ENCODE data around the gene TRIO.

Gene TRIO

DNA sequence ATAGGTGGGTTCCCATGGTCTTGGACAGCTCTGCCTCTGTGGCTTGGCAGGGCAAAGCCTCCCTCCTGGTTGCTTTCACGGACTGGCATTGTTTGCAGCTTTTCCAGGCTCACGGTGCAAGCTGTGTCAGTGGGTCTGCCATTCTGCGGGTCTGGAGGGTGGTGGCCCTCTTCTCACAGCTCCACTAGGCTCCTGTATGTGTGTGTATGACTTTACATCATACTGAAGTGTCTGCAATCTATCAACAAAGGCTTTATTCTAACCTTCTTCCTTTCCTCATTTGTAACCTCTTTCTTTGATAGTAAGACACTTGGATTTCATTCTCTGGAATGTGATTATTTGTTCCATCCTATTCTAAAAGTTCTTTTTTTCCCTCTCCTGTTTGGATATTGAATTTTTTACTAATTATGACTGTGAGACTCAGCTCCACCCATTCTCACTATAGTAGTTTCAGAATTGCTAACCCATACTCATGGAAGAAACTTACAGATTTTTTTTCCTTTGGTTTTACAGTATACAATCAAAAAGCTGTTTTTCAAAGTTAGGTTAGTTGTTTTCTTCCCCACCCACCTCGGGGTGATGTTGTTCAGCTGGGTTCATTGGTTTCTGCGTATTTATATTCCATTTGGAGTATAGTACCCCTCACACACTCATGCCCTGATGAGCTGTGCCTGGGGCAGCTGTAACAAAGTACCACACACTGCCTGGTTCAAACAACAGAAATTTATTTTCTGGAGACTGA lies 293.8 kb downstream of the TRIO start:
- Histone ChIP-seq H3K27ac (no peak overlapping the region), H3K27me3 (no peaks in the 10 kb centered on the region), H3K4me1 (ENCODE audit: control insufficient read depth in 1 of 2, insufficient read depth in 1 of 2, low read depth in 1 of 2, low read length in 1 of 2) (peaks cover 2 to 10% of the 10 kb centered on the region in 2 experiments), H3K9me3 (no peaks in the 10 kb centered on the region), H3K36me3 (no peaks in the 10 kb centered on the region), H3K4me3 (ENCODE audit: low read depth in 1 of 2, low read length in 1 of 2) (no peak overlapping the region)
- TF ChIP-seq, protein P1, sequence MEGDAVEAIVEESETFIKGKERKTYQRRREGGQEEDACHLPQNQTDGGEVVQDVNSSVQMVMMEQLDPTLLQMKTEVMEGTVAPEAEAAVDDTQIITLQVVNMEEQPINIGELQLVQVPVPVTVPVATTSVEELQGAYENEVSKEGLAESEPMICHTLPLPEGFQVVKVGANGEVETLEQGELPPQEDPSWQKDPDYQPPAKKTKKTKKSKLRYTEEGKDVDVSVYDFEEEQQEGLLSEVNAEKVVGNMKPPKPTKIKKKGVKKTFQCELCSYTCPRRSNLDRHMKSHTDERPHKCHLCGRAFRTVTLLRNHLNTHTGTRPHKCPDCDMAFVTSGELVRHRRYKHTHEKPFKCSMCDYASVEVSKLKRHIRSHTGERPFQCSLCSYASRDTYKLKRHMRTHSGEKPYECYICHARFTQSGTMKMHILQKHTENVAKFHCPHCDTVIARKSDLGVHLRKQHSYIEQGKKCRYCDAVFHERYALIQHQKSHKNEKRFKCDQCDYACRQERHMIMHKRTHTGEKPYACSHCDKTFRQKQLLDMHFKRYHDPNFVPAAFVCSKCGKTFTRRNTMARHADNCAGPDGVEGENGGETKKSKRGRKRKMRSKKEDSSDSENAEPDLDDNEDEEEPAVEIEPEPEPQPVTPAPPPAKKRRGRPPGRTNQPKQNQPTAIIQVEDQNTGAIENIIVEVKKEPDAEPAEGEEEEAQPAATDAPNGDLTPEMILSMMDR (IDR thresholded peaks at IDR 0.05), result no peak

DNA sequence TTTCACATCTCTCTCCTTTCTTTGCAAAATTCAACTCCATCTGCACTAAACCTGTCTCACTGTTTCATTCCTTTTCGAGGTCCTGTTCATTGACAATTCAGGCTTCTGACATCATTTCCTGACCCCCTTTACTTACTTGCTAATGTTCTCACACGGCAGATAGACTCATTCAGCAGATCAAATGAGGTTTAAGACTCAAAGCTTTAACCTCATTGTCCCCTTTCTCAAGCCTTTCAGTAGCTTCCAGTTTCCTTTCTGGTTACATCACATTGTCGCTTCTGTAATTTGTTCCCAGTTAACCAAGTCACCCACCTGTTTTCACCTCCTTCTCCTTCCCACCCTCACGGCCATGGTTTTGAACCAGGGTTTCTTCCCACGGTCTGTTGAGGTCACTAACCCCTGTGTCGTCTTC lies 295.1 kb downstream of the TRIO start:
- Histone ChIP-seq H3K4me1 (ENCODE audit: control insufficient read depth in 1 of 2, insufficient read depth in 1 of 2, low read depth in 1 of 2, low read length in 1 of 2) (peaks cover 2 to 10% of the 10 kb centered on the region in 2 experiments), H3K4me3 (ENCODE audit: low read depth in 1 of 2, low read length in 1 of 2) (no peak overlapping the region), H3K27ac (no peak overlapping the region), H3K36me3 (no peaks in the 10 kb centered on the region), H3K27me3 (no peaks in the 10 kb centered on the region), H3K9me3 (no peaks in the 10 kb centered on the region)
- TF ChIP-seq, protein P1 (IDR thresholded peaks at IDR 0.05), result no peak

DNA sequence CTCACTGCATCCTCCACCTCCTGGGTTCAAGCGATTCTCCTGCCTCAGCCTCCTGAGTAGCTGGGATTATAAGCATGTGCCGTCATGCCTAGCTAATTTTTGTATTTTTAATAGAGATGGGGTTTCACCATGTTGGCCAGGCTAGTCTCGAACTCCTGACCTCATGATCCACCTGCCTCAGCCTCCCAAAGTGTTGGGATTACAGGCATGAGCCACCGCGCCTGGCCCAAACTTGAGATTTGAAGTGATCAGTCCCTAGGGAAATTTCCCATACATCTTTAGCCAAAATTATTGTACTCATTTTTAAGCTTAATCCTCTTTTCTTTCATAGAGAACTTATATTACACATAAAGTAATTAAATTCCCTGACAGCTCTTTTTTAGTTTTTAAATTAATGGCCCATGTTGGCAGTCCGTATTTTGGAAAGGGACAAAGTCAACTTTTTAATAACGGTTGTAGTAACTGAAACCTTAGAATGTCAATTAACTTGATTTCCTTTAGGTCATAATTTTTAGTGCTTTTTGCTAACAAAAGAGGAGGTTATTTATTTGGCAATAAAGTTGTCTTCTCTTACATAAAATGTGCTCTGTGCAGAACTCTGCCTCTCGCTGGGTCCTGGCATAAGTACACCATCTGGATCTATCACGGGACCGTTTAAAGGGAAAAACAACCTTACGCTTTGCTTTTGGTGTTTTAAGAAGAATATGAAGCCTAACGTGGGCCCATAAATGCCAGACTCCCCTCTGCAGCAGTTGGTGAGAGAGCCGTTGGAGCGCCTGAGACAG lies 296.1 kb downstream of the TRIO start:
- H3K27me3 ChIP-seq, result no peaks in the 10 kb centered on the region
- no peak overlapping the region for H3K27ac ChIP-seq
- no peaks in the 10 kb centered on the region for H3K9me3 ChIP-seq
- no peaks in the 10 kb centered on the region for H3K36me3 ChIP-seq
- TF ChIP-seq, protein P1 (IDR thresholded peaks at IDR 0.05), result no peak
- peaks cover 2 to 10% of the 10 kb centered on the region in 2 experiments for H3K4me1 ChIP-seq (ENCODE audit: control insufficient read depth in 1 of 2, insufficient read depth in 1 of 2, low read depth in 1 of 2, low read length in 1 of 2)
- H3K4me3 ChIP-seq (ENCODE audit: low read depth in 1 of 2, low read length in 1 of 2), result no peak overlapping the region

DNA sequence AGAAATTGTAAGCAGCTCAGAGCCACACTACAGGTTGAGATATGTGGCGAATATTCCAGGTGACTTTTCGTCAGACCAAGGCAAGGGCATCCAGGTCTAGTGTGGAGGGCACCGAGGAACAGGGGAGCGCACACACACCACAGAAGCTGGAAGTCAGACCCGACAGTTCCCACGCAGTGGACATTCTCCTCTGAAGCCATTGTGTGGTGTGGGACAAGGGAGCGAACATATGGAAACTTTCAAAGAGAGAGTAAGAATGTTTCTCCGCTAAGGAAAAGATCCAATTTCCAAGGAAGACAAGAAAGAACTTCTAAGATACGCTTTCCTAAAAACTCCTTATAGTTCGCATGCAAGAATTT lies 297.1 kb downstream of the TRIO start:
- H3K4me3 ChIP-seq (ENCODE audit: low read depth in 1 of 2, low read length in 1 of 2), result no peak overlapping the region
- H3K27ac ChIP-seq, result no peak overlapping the region
- H3K4me1 ChIP-seq (ENCODE audit: control insufficient read depth in 1 of 2, insufficient read depth in 1 of 2, low read depth in 1 of 2, low read length in 1 of 2), result peaks cover 2 to 10% of the 10 kb centered on the region in 2 experiments
- TF ChIP-seq, protein P1 (IDR thresholded peaks at IDR 0.05), result no peak
- H3K9me3 ChIP-seq, result no peaks in the 10 kb centered on the region
- H3K36me3 ChIP-seq, result no peaks in the 10 kb centered on the region
- no peaks in the 10 kb centered on the region for H3K27me3 ChIP-seq

DNA sequence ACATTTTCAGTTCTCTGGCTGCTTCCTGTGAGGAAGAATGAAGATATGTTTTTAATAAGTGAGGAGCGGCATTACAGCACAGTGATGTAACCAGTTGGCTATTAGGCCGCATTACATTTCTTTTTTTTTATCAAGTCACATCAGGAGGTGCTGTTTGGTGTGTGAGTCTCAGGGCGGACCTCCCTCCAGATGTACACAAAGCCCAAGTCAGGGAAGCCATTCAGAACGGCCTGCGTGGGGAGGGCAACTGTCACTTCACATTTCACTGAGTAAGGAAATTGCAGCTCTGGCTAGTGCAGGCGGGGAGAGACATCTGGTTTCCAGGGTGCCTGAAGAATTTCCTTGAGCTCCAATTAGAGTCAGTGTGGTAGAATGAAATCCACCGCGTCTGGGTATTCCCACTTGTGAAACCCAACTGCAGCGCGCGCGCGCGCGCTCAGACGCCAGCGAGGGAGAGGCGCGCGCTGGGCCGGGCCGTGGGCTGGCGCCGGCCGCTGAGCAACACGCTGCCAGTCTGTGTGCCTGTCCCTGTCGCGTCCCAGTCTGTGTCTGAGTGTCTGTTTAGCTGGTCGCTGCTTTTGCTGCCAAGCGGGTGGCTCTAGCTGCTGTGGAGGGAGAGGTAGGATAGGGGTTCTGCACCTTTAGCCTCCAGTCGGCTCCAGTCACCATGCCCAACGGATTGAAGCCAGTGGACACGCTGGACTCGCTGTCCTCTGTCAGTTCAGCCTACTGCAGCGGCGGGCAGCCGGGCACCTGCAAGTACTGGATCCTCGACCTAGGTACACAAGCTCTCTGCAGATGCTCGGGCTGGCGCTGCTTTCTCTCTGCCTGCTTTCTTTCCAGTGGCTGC lies 297.7 kb downstream of the TRIO start:
- Histone ChIP-seq H3K27me3 (no peaks in the 10 kb centered on the region), H3K9me3 (no peaks in the 10 kb centered on the region), H3K36me3 (no peaks in the 10 kb centered on the region), H3K4me1 (ENCODE audit: control insufficient read depth in 1 of 2, insufficient read depth in 1 of 2, low read depth in 1 of 2, low read length in 1 of 2) (peaks cover 2 to 10% of the 10 kb centered on the region in 2 experiments), H3K4me3 (ENCODE audit: low read depth in 1 of 2, low read length in 1 of 2) (no peak overlapping the region), H3K27ac (no peak overlapping the region)
- TF ChIP-seq, protein P1 (IDR thresholded peaks at IDR 0.05), result no peak

All from neutrophil (primary cell).